HG03460 (cell line): ENCODE measurements around the gene CFAP70.
"Not testable (repeated sequence)": the region's sequence is repeated elsewhere in the genome, so short reads cannot be mapped to it uniquely, and the experiment has no call there.

Source experiments
- ATAC-seq: cut with Tn5 transposase; IDR thresholded peaks from one replicate; pipeline ENCODE4 v1.9.1; 2021; ENCODE audit not compliant: unreplicated experiment

Gene CFAP70

GRCh38 chr10:73258612-73259011, 100.1 kb downstream of the CFAP70 start:
- not testable (repeated sequence) for ATAC-seq

DNA sequence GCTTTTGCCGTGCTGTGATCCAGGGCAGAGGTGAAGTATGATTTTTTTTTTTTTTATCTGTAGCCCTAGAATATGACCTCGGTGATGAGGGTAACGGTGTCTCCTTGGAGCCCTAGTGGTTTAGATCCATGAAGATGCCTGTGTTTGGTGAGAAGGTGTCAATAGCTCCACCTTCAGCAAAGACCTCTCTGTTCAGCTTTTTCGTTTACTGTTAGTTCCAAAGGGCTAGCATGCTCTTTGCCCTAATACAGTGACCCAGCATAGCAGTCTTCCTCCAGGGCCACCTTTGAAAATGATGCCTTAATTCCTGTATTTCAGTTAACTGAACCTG, 105.5 kb downstream of the CFAP70 start:
- ATAC-seq, result peak; percentile 16

DNA sequence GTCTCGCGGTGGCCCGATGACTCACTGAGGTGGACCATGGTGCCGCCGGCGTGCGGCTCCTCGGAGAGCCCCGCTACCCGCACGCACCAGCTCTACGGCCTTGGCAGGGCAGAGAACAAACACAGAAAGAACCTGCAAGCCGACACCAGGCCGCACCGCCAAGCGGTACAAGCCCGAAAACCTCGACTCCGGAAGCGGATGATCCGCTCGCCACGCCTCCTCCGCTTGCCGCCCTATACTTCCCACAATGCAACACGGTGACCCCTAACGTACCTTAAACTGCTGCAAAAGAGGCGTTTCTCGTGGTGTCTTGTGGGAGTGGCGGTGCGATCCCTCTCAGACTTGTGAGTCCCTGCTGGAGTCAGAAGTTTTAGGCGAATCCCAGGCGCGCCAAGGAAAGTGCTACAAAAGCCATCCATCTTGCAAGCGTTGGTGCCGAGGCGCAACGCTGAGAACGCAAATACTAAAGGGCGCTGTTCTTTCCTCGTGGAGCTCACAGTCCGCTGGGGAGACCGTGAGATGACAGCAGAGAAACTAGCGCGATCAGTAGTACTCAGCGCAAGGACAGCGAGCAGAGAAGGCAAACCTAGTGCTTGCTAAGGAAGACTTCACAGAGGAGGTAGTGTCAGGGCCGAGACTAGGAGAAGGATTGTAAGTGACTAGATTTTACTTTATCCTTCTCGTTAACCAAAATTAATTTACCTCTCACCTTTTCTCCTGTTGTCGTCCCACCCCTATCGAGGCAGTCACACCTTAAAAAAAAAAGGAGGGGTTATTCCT, 106.0 kb downstream of the CFAP70 start, which contains the start of gene MRPS16:
MRPS16 (minus strand) TSS at position 200 of the 780 bp plus-strand sequence; CDS start at position 38, 162 bp downstream.
- peak; percentile 70 for ATAC-seq

GRCh38 chr10:73251683-73252444, 106.8 kb downstream of the CFAP70 start:
- ATAC-seq, result peak; percentile 38

GRCh38 chr10:73248259-73248724, 110.4 kb downstream of the CFAP70 start:
- ATAC-seq, result no peak

GRCh38 chr10:73247509-73248258, 111.0 kb downstream of the CFAP70 start:
- no peak for ATAC-seq

GRCh38 chr10:73246646-73247508, 111.8 kb downstream of the CFAP70 start, which contains the start of gene DNAJC9:
Gene DNAJC9, minus strand, starts transcription at chr10:73247255. Its CDS starts 66 bp downstream, at chr10:73247189.
- peak; percentile 79 for ATAC-seq

- ATAC-seq, result no peak
Measured at GRCh38 chr10:73246322-73246645, 112.4 kb downstream of the CFAP70 start.

DNA sequence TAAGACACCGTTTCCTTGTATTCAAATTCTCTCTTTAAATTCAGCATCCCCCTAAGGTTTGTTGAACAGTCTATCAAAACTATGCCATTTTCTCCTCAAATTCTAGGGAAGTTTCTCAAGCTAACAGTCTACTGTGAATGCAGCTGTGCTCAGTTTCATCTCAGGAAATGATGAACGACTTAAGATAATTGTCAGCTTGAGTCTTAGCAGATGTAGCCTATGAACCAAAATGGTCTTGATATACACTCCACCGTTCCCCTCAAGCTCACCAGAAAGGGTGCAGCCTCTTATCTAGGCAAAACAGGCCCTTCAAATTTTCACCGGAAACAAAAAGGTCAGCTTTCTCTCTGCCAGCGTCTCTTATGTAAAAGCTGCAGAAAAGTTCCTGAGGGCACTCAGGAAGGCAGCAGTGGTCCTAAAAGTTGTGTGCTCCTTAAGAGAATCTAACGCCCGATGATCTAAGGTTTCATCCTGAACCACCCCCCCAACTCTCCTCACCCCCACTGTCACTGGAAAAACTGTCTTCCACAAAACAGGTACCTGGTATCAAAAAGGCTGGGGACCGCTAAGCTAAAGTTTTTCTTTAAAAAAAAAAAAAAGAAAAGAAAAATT, 113.7 kb downstream of the CFAP70 start:
- ATAC-seq, result no peak

GRCh38 chr10:73239908-73240307, 118.8 kb downstream of the CFAP70 start:
- no peak for ATAC-seq

DNA sequence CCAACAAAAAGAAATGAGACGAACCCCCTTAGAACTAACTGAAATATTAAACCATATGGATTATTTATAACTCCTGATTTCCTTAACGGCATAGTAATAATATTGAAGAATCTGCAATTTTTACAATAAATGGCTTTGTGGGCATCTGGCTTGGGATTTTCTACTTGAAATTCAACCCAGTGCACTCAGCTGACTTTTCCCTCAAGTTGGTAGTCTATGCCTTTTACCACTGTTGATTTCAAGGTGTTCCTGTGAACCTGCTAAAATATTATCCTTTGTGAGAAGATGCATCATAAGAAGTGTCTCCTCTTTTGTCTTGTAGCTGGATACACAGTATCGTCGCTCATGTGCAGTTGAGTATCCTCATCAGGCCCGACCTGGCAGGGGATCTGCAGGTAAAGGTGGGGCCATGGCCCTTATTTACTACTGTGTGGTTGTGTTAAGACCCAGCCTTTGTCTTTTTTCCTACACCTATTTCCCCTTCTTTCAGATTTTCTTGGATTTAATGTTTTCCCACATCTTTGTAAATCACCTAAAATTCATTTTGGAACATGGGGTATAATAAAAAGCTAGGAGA, 119.6 kb downstream of the CFAP70 start:
- ATAC-seq, result no peak

DNA sequence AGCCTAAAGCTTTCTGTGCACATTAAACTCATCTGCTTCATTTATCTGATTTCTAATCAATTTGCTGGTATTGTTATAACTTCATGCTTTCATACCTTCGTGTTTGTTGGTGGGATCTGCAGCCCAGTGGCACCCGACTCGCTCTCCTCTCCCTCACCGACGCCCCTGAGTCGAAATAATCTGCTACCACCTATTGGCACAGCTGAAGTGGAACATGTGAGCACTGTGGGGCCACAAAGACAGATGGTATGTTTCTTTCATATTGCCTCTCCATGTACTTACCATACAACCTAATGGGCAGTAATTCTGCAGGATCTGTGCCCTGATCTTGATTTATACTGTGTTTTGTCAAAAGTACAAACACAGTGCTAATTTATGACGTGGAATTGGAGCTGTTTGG, 124.0 kb downstream of the CFAP70 start:
- ATAC-seq, result no peak

GRCh38 chr10:73233883-73234282, 124.8 kb downstream of the CFAP70 start:
- ATAC-seq, result no peak

DNA sequence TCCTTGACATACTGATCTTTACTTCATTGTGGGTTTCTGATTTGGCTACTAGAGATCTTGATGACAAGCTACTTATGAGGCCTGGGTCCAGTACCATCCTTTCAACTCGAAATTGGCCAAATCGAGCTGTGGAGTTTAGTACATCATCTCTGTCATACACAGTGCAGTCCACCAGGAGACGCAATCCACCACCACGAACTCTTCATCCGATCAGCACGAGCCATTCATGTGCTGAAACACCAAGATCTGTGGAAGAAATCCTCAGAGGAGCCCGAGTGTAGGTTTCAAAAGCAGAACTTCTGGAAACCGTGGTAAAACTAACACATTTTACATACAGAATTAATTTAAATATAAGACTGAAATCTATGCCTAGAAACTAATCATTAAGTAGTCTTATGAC, 125.8 kb downstream of the CFAP70 start:
- ATAC-seq, result no peak

GRCh38 chr10:73229567-73229966, 129.1 kb downstream of the CFAP70 start:
- no peak for ATAC-seq

DNA sequence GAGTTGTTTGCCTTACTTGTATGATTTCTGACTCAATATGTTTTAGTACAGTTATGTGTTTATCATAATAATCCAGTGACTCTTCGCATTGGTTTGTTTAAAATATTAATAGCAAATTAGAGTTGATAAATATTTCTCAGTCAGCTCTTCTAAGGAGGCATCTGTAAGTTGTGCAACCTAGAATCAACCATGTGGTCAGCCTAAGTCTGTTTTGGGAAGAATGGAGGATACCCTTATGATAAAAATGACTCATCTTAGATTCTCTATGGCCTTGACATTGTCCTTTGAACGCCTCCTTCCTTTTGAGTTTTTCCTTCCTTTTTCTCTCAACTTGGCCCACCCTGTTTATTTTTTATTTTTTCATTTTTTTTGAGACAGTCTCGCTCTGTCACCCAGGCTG, 130.4 kb downstream of the CFAP70 start:
- ATAC-seq, result no peak

GRCh38 chr10:73226663-73227062, 132.0 kb downstream of the CFAP70 start:
- no peak for ATAC-seq

DNA sequence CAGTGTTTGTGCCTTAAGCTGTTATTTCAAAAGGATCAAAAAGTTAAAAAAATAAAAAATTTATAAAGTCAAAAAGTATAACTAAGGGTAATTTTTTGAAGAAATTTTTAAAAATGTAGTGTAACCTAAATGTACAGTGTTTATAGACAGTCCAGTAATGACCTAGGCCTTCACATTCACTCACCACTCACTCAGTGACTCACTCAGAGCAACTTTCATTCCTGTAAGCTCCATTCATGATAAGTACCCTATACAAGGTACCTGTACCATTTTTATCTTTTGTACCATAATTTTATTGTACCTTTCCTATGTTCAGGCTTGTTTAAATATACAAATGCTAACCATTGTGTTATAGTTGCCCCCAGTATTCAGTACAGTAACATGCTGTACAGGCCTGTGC, 133.1 kb downstream of the CFAP70 start:
- ATAC-seq, result no peak

GRCh38 chr10:73220989-73221388, 137.7 kb downstream of the CFAP70 start:
- no peak for ATAC-seq

DNA sequence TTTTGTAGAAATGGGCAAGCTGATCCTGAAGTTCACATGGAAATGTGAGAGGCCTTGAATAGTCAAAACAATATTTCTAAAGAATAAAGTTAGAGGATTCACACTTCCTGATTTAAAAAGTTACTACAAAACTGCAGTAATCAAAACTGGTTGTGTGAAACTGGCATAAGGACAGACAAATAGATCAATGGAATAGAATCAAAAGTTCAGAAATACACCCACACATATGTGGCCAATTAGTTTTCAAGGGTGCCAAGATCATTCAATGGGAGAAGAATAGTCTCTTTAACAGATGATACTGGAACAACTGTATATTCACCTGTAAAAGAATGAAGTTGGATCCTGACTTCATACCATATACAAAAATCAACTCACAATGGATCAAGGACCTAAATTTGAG, 139.3 kb downstream of the CFAP70 start:
- ATAC-seq, result no peak
